Peyer's patch (tissue), 4 donors: Measurements from ENCODE around the gene AXDND1. TPM values are rescaled to one million over a fixed set of nuclear protein-coding genes. Genes with fewer than 3 reads are reported as not detected.

Experiments
- DNase-seq, 3 donors: peaks; one replicate each; pipeline ENCODE4 v3.0.0-alpha.2; 2017 to 2019
- H3K27ac ChIP-seq, 4 donors: fragments of 200-600 bp; sonication (generic); one replicate each; pipeline ENCODE4 v1.5.1; 2016 to 2019
- H3K27me3 ChIP-seq, 2 donors: fragments of 200-600 bp; sonication (generic); one replicate each; pipeline ENCODE4 v1.5.1; 2019
- H3K36me3 ChIP-seq, 3 donors: fragments of 200-600 bp; sonication (generic); one replicate each; pipeline ENCODE4 v1.5.1; 2016 to 2019
- H3K4me1 ChIP-seq, 4 donors: fragments of 200-600 bp; sonication (generic); one replicate each; pipeline ENCODE4 v1.5.1; 2016 to 2019
- H3K4me3 ChIP-seq, 4 donors: fragments of 200-600 bp; sonication (generic); 1 replicate in 3 of 4; 2 replicates in 1 of 4; pipeline ENCODE4 v1.5.1; 2016 to 2019; ENCODE audit warnings: mild to moderate bottlenecking in 1 of 4
- H3K9me3 ChIP-seq, 4 donors: fragments of 200-600 bp; sonication (generic); one replicate each; pipeline ENCODE4 v1.5.1; 2016 to 2019; ENCODE audit warnings: mild to moderate bottlenecking in 1 of 4
- CTCF ChIP-seq, 6 experiments: fragments of 450-650 bp in 4 of 6; fragments of 200-600 bp in 2 of 6; sonication (generic) in 1 of 6; IDR thresholded peaks; one replicate each; pipeline ENCODE4 v1.5.1; 2017 to 2019; ENCODE audit warnings: antibody characterized with exemption in 6 of 6, mild to moderate bottlenecking in 3 of 6, moderate library complexity in 1 of 6
- POLR2A ChIP-seq, 2 donors: fragments of 450-650 bp; IDR thresholded peaks; one replicate each; pipeline ENCODE4 v1.5.1; 2017; ENCODE audit warnings: antibody characterized with exemption in 2 of 2, mild to moderate bottlenecking in 2 of 2, moderate library complexity in 2 of 2
- total RNA-seq, 4 donors: library from RNA; depleted of rRNA; stranded (reverse); fragments of >200 nt; gene quantifications; one replicate each; pipeline ENCODE4 v1.1.0, GENCODE V29; 2016

Gene AXDND1, protein sequence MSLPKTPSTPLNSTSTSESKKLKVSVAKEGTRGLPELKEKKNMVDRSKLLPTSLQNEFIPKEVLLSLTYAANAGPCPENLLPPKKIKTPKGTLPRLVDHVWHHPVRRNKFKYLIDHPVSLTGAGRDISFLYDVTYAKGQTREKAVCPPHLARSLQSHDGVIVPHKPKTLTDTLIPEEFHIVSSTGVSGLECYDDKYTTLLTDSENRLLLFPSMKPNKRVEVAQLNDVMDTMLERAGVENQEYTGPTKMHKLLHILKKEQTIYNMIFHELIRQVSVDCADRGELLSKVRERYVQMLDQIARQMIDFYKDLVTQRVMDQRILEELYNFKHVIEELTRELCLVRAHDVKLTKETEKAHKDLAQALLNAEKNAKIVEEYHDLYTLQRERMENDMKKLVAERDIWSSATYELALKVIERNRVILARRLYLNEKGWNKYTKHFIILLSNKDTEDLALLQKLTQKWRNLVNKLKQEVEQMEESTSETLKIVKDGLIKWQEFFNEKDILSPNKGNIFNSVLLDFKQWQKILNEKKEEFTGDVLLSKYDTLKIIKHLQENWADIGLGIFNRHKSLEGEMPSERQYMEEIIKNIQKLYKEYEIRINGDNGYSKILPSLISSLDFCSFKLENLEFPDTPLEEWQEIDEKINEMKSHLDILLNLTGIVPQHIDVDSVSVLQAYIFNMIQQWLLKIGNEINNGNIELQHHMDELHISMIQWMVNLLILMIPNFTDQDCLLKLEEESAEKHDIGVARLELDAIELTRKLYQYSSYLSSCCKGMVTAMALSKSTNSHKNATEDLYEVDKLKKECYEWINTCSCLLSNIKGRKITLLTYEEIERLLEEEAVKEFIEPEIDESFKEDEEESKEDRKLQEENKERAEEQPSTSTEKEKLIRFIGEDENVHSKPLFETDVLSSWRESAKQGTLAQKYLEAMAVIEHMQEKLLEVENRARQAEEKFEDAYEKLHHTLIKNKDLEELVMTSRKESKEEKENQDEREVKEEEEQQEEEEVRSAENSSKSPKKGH
- total RNA-seq = under 1 TPM in 2 of 4 donors, not detected in 2; 0.35 to 0.94 TPM

- no peaks in the 10 kb centered on the region for H3K36me3 ChIP-seq
- TF ChIP-seq CTCF (IDR thresholded peaks at IDR 0.05) = no peak
- no peak for TF ChIP-seq POLR2A (IDR thresholded peaks at IDR 0.05)
- peak within 1 kb of the TSS; percentile 49 to 86 (median 58) for H3K4me3 ChIP-seq
- no peaks in the 10 kb centered on the region for H3K27me3 ChIP-seq
- peak; percentile 86 to 95 (median 87) for DNase-seq
- no peaks in the 10 kb centered on the region for H3K9me3 ChIP-seq
- peak within 1 kb of the TSS; percentile 83 to 93 (median 87) for H3K27ac ChIP-seq
- H3K4me1 ChIP-seq = peaks cover 0 to 4% (median 2%) of the 10 kb centered on the region in 4 donors
Measured at GRCh38 chr1:179365342-179366092, at the start of gene AXDND1. Gene AXDND1 (plus strand): TSS chr1:179365971. CDS start chr1:179366510, 539 bp downstream.

DNA sequence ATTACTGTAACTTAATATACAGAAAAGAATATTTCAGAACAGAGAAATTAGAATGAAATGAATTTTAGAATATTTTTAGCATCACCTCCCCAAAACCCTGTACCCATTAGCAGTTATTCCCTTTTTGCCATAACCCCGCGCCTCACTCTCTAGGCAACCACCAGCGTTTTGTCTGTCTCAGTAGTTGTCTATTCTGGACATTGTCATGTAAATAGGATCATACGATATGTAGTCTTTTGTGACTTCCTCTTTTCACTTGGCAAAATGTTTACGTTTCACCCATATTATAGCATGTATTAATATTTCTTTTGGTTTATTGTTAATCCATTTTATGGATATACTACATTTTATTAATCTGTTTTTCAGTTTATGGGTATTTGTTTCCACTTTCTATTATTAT lies 47.3 kb upstream of the AXDND1 start:
- no peaks in the 10 kb centered on the region for H3K27me3 ChIP-seq
- no peak overlapping the region for H3K4me3 ChIP-seq
- no peak for DNase-seq
- no peaks in the 10 kb centered on the region for H3K4me1 ChIP-seq
- H3K36me3 ChIP-seq = no peaks in the 10 kb centered on the region
- H3K27ac ChIP-seq = no peak overlapping the region
- H3K9me3 ChIP-seq = no peaks in the 10 kb centered on the region
- TF ChIP-seq CTCF (IDR thresholded peaks at IDR 0.05) = no peak
- no peak for TF ChIP-seq POLR2A (IDR thresholded peaks at IDR 0.05)

GRCh38 chr1:179321533-179322216 lies 44.1 kb upstream of the AXDND1 start:
- H3K27ac ChIP-seq = no peak overlapping the region
- DNase-seq = no peak
- no peaks in the 10 kb centered on the region for H3K9me3 ChIP-seq
- H3K4me1 ChIP-seq = no peaks in the 10 kb centered on the region
- no peak overlapping the region for H3K4me3 ChIP-seq
- TF ChIP-seq POLR2A (IDR thresholded peaks at IDR 0.05) (no peak), CTCF (IDR thresholded peaks at IDR 0.05) (no peak)
- H3K36me3 ChIP-seq = no peaks in the 10 kb centered on the region
- H3K27me3 ChIP-seq = no peaks in the 10 kb centered on the region

DNA sequence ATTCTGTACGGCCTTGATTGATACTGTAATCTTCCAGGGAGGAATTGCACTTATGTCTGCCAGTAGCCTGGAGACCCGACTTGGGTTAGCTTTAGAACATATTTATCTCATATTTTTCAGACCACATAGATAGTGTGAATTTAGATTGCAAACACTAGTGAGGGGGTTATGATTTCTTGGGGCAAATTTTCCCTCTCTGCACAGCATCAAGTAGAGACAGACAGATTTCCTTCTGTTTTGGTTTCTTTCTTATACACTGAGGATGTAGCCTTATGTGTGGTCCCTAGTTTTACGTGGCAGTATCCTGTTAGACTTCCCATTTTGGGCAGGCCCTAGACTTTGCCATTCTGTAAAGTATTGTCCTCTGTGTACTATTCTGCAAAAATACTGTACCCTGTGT lies 43.2 kb upstream of the AXDND1 start:
- no peak for DNase-seq
- no peak for TF ChIP-seq CTCF (IDR thresholded peaks at IDR 0.05)
- no peak for TF ChIP-seq POLR2A (IDR thresholded peaks at IDR 0.05)
- peak overlapping the region in 1 of 4 donors; percentile 2 for H3K4me3 ChIP-seq

More for the DNA sequence above, 43.2 kb upstream of the AXDND1 start:
- Histone ChIP-seq H3K27ac (no peak overlapping the region), H3K9me3 (no peaks in the 10 kb centered on the region), H3K4me1 (no peaks in the 10 kb centered on the region), H3K36me3 (no peaks in the 10 kb centered on the region), H3K27me3 (no peaks in the 10 kb centered on the region)
